NCI-H748 treated with DMSO at 0.1 percent for 48 hours (cell line): Measurements from ENCODE around the gene CALD1.
A peak's percentile ranks its signal among the peaks of the same experiment; 100 is the strongest.

Experiments used
- DNase-seq: peaks from one replicate; lab custom pipeline; 2025; lab: John Stamatoyannopoulos, UW

CALD1 gene

GRCh38 chr7:134859783-134860182 lies 80.3 kb downstream of the CALD1 start:
- no peak for DNase-seq

DNA sequence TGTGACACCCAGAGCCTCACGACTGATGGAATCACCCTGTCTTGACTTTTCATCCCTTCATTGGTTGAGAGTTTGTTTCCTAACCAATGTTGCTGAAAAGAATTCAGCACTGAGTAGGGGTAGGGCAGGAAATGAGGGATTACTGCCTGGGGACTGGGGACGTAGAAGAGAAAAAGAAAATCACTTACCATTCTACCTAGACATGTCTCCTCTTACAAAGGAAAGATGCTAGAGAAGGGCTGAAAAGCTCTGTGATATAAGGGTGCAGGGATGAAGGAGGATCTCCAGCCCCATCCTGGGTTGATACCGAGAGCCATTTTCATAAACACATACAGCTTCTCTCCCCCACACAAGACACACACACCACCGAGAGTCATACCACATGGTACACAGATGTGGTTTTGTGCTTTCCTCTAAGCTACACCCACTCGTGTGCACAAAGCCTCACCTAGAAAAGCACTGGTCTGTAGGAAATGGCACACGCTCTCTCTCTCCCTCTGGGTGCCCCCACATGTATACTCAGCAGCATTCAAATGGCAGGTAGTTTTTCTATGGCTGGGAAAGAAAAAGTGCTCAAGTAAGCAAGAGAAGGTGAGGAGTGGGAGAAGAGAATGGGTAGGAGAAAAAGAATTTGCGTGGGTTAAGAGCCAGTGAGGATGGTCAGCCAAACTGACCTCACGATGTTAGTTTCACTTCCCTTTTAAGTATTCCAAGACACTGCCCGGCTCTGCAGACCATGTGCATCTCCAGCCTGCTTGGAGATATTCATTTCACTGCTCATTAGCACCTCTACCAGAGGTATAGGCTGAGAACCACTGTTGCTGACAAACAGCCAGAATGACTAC lies 85.8 kb downstream of the CALD1 start:
- DNase-seq = no peak

- DNase-seq = no peak
These were observed 87.2 kb downstream of the CALD1 start for GRCh38 chr7:134866617-134867016.

DNA sequence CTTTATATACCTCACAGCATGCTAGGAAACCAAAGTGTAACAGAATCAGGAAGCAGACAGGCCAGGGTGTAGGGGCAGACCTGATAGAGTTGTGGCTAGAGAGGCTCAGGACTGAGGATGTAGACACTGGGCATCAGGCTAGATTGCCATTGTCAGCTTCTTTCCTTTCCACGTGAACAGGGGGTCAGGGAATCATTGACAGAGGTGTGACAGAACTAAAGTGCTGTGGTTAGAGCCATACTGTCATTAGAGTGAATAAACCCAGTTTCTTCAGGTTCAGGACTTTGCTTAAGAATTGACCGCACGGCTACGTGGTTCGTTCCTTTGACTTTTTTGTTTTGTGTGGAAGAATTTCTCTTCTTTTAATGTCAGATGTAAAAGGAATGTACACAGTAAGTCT lies 90.7 kb downstream of the CALD1 start:
- no peak for DNase-seq

DNA sequence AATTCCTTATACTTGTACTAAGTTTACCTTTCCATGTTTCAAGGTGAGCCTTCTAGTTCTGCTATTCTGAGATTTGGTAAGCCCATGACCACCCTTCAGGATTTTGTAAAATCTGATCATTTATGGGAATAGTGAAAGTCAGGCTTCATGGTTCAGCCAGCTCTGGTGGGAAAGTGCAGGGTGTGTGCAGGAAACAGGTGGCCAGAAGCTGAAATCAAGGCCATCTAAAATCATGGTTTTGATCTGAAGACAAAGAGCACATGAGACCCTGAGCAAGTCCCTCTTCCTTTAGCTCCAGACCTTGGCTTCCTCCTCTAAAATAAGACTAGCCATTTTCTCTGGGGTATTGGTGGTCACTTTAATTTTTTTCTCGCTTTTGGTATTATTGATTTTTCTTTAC lies 91.3 kb downstream of the CALD1 start:
- DNase-seq = no peak

DNA sequence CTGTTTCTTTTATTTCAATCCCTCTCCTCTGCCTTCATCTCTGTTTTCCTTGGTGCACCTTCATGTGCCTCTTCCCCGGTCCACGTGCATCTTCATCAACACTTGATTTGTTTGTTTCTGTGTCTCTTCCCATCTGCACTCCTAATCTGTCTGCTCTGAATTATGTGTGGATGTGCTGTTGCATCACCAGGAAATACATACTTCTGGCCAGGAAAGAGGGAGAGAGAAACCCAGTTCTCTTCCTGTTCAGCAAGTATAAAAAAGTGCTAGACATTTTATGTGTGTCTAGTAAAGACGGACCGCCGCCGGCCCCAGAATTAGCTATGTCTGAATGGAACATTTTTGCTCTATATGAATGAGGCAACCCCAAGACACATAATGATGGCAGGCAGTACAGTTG lies 93.8 kb downstream of the CALD1 start:
- no peak for DNase-seq

GRCh38 chr7:134874407-134874806 lies 95.0 kb downstream of the CALD1 start:
- no peak for DNase-seq

- DNase-seq = no peak
These were observed 96.4 kb downstream of the CALD1 start for GRCh38 chr7:134875867-134876266.

GRCh38 chr7:134878746-134879357 lies 99.4 kb downstream of the CALD1 start:
- no peak for DNase-seq

GRCh38 chr7:134879815-134880475 lies 100.5 kb downstream of the CALD1 start:
- no peak for DNase-seq

GRCh38 chr7:134882481-134882880 lies 103.0 kb downstream of the CALD1 start:
- DNase-seq = no peak

DNA sequence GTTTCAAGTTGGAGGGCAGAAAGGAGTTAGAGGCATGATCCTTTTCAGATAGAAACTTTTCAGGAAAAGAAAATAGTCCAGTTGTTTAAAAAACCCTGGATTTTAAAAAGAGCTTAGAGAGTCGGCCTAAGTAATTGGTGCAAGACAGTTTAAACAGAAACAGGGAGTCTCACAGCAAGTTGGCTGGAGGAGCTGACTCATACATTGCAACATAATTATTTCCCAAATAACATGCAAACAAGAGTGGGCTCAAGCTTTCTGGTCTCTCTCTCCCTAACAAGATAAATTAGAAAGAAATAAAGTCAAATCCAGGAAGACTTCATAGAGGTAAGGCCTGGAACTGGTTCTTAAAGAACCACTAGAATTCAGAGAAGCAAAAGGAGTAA lies 106.5 kb downstream of the CALD1 start:
- DNase-seq = no peak

DNA sequence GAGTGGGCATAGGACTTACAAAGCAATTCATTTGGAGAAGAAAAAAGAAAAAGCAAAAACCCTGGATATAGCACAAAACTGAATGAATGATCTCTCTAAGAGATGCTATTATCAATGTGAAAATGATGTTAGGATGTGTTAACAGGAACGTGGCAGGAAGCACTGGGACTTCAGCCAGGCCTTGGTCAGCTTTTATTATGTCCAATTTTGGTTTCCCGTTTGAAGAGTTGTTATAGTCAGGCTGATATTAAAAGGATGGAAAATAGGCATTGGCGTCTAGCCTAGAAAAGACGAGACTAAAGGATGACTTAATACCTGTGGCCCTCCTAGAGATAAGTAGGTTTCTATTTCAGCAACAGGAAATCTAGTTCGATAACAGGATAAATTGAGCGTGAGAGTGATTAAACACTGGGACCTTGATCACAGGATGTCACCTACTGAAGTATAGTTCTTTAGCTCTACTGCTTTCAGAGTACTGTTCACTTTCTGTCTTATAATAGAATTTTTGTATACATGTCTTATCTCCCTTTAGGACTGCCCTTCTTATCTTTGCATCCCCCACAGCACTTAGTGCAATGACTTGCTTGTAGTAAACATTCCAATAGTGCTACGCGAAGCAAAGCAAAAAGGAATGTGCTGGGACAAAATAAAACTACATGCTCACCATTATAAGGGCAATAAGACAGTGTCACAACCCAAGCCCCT lies 107.1 kb downstream of the CALD1 start:
- DNase-seq = no peak

GRCh38 chr7:134887523-134887922 lies 108.1 kb downstream of the CALD1 start:
- DNase-seq = no peak

GRCh38 chr7:134888141-134888740 lies 108.8 kb downstream of the CALD1 start:
- no peak for DNase-seq

- DNase-seq = no peak
These were observed 111.1 kb downstream of the CALD1 start for GRCh38 chr7:134890246-134891240.

GRCh38 chr7:134891262-134891695 lies 111.8 kb downstream of the CALD1 start:
- peak; percentile 32 for DNase-seq

GRCh38 chr7:134891696-134892678 lies 112.6 kb downstream of the CALD1 start:
- DNase-seq = no peak

- no peak for DNase-seq
These were observed 113.5 kb downstream of the CALD1 start for GRCh38 chr7:134892963-134893362.

GRCh38 chr7:134893920-134894319 lies 114.5 kb downstream of the CALD1 start:
- no peak for DNase-seq
